Effector memory CD4-positive, alpha-beta T cell (primary cell): ENCODE data around the gene CSF1.
"Not testable (repeated sequence)": the region's sequence is repeated elsewhere in the genome, so short reads cannot be mapped to it uniquely, and the experiment has no call there.

Source experiments
- DNase-seq, 3 donors: peaks; one replicate each; pipeline ENCODE4 v3.0.0-alpha.2; 2020
- H3K27ac ChIP-seq: 2 replicates; pipeline ENCODE4 v1.7.0; 2013; ENCODE audit warnings: mild to moderate bottlenecking, low read length, moderate library complexity; ENCODE audit not compliant: insufficient read depth, poor library complexity, severe bottlenecking
- H3K27me3 ChIP-seq: replicated peaks from 2 replicates; pipeline ENCODE4 v1.7.0; 2013; ENCODE audit warnings: mild to moderate bottlenecking, low read length; ENCODE audit not compliant: insufficient read depth, control insufficient read depth, poor library complexity, severe bottlenecking
- H3K36me3 ChIP-seq: 2 replicates; pipeline ENCODE4 v1.7.0; 2013; ENCODE audit warnings: mild to moderate bottlenecking, low read length, moderate library complexity; ENCODE audit not compliant: control insufficient read depth, insufficient read depth
- H3K4me1 ChIP-seq: 2 replicates; pipeline ENCODE4 v1.7.0; 2013; ENCODE audit warnings: low read length, mild to moderate bottlenecking; ENCODE audit not compliant: control insufficient read depth, insufficient read depth, poor library complexity, severe bottlenecking
- H3K4me3 ChIP-seq: 2 replicates; pipeline ENCODE4 v1.7.0; 2013; ENCODE audit warnings: low read length, low read depth, mild to moderate bottlenecking; ENCODE audit not compliant: insufficient read depth, poor library complexity, severe bottlenecking
- H3K9me3 ChIP-seq: 2 replicates; pipeline ENCODE4 v1.7.0; 2013; ENCODE audit warnings: mild to moderate bottlenecking, low read length, moderate library complexity; ENCODE audit not compliant: control insufficient read depth

Gene CSF1

GRCh38 chr1:109937738-109938137 lies 27.1 kb downstream of the CSF1 start:
- Histone ChIP-seq H3K4me3 (no peak overlapping the region), H3K27me3 (no peaks in the 10 kb centered on the region), H3K36me3 (no peaks in the 10 kb centered on the region), H3K9me3 (no peaks in the 10 kb centered on the region), H3K4me1 (no peaks in the 10 kb centered on the region), H3K27ac (no peak overlapping the region)
- no peak for DNase-seq

- DNase-seq, result no peak
- Histone ChIP-seq H3K27ac (no peak overlapping the region), H3K27me3 (no peaks in the 10 kb centered on the region), H3K9me3 (no peaks in the 10 kb centered on the region), H3K4me1 (no peaks in the 10 kb centered on the region), H3K4me3 (no peak overlapping the region), H3K36me3 (no peaks in the 10 kb centered on the region)
Observed at GRCh38 chr1:109938556-109938955, 27.9 kb downstream of the CSF1 start.

- no peaks in the 10 kb centered on the region for H3K27me3 ChIP-seq
- H3K9me3 ChIP-seq, result no peaks in the 10 kb centered on the region
- no peaks in the 10 kb centered on the region for H3K36me3 ChIP-seq
- no peaks in the 10 kb centered on the region for H3K4me1 ChIP-seq
- DNase-seq, result no peak
- no peak overlapping the region for H3K4me3 ChIP-seq
- no peak overlapping the region for H3K27ac ChIP-seq
Observed at GRCh38 chr1:109942434-109942833, 31.8 kb downstream of the CSF1 start.

- no peaks in the 10 kb centered on the region for H3K36me3 ChIP-seq
- no peak overlapping the region for H3K4me3 ChIP-seq
- no peaks in the 10 kb centered on the region for H3K9me3 ChIP-seq
- no peak for DNase-seq
- H3K27me3 ChIP-seq, result no peaks in the 10 kb centered on the region
- no peak overlapping the region for H3K27ac ChIP-seq
- no peaks in the 10 kb centered on the region for H3K4me1 ChIP-seq
Observed at GRCh38 chr1:109944541-109944940, 33.9 kb downstream of the CSF1 start.

GRCh38 chr1:109946511-109946910 lies 35.9 kb downstream of the CSF1 start:
- no peaks in the 10 kb centered on the region for H3K4me1 ChIP-seq
- no peaks in the 10 kb centered on the region for H3K9me3 ChIP-seq
- DNase-seq, result no peak
- no peak overlapping the region for H3K27ac ChIP-seq
- H3K4me3 ChIP-seq, result no peak overlapping the region
- H3K36me3 ChIP-seq, result no peaks in the 10 kb centered on the region
- no peaks in the 10 kb centered on the region for H3K27me3 ChIP-seq

- Histone ChIP-seq H3K27me3 (no peaks in the 10 kb centered on the region), H3K36me3 (no peaks in the 10 kb centered on the region), H3K4me1 (no peaks in the 10 kb centered on the region), H3K27ac (no peak overlapping the region), H3K9me3 (no peaks in the 10 kb centered on the region), H3K4me3 (no peak overlapping the region)
- DNase-seq, result no peak
Observed at GRCh38 chr1:109947582-109948284, 37.1 kb downstream of the CSF1 start.

- H3K4me3 ChIP-seq, result no peak overlapping the region
- no peak for DNase-seq
- no peaks in the 10 kb centered on the region for H3K36me3 ChIP-seq
- H3K27me3 ChIP-seq, result no peaks in the 10 kb centered on the region
- no peak overlapping the region for H3K27ac ChIP-seq
- H3K4me1 ChIP-seq, result no peaks in the 10 kb centered on the region
- H3K9me3 ChIP-seq, result no peaks in the 10 kb centered on the region
Observed at GRCh38 chr1:109948285-109948630, 37.6 kb downstream of the CSF1 start.

GRCh38 chr1:109950038-109950437 lies 39.4 kb downstream of the CSF1 start:
- Histone ChIP-seq H3K4me3 (no peak overlapping the region), H3K4me1 (no peaks in the 10 kb centered on the region), H3K27ac (no peak overlapping the region), H3K36me3 (no peaks in the 10 kb centered on the region), H3K27me3 (no peaks in the 10 kb centered on the region), H3K9me3 (no peaks in the 10 kb centered on the region)
- no peak for DNase-seq

GRCh38 chr1:109950509-109950908 lies 39.9 kb downstream of the CSF1 start:
- no peak overlapping the region for H3K27ac ChIP-seq
- no peak for DNase-seq
- no peaks in the 10 kb centered on the region for H3K9me3 ChIP-seq
- no peaks in the 10 kb centered on the region for H3K4me1 ChIP-seq
- H3K27me3 ChIP-seq, result no peaks in the 10 kb centered on the region
- H3K4me3 ChIP-seq, result no peak overlapping the region
- no peaks in the 10 kb centered on the region for H3K36me3 ChIP-seq

GRCh38 chr1:109951501-109951900 lies 40.9 kb downstream of the CSF1 start:
- H3K27me3 ChIP-seq, DNase-seq, H3K27ac ChIP-seq, H3K4me1 ChIP-seq, H3K9me3 ChIP-seq, H3K4me3 ChIP-seq, H3K36me3 ChIP-seq: not testable (repeated sequence)
